Measurements from ENCODE around the gene BCL10. TPM values are rescaled to one million over a fixed set of nuclear protein-coding genes. Genes with fewer than 3 reads are reported as not detected.

BCL10 gene
- polyA plus RNA-seq, result 47.0 TPM

GRCh38 chr1:85276215-85276977, at the start of gene BCL10:
BCL10 (minus strand) TSS chr1:85276632; CDS start chr1:85276352, 280 bp downstream.
- Mint-ChIP-seq H3K27ac (peak within 1 kb of the TSS; percentile 98 to 99 (median 99)), H3K4me1 (peaks cover 45 to 63% (median 54%) of the 10 kb centered on the region in 3 donors), H3K4me3 (peak within 1 kb of the TSS; percentile 95 to 99 (median 98)), H3K9me3 (no peaks in the 10 kb centered on the region), H3K36me3 (peaks cover 11% of the 10 kb centered on the region), H3K27me3 (no peaks in the 10 kb centered on the region)

- Mint-ChIP-seq H3K4me1 (peaks cover 10 to 14% (median 11%) of the 10 kb centered on the region in 3 donors), H3K36me3 (peaks cover 7% of the 10 kb centered on the region), H3K27me3 (peaks cover 2% of the 10 kb centered on the region), H3K9me3 (no peaks in the 10 kb centered on the region), H3K27ac (no peak overlapping the region), H3K4me3 (no peak overlapping the region)
Measured at GRCh38 chr1:85325920-85326319, 49.5 kb upstream of the BCL10 start.

GRCh38 chr1:85323770-85324169, 47.3 kb upstream of the BCL10 start:
- H3K27me3 Mint-ChIP-seq, result no peaks in the 10 kb centered on the region
- H3K4me3 Mint-ChIP-seq, result no peak overlapping the region
- H3K27ac Mint-ChIP-seq, result no peak overlapping the region
- peaks cover 9% of the 10 kb centered on the region for H3K36me3 Mint-ChIP-seq
- no peaks in the 10 kb centered on the region for H3K9me3 Mint-ChIP-seq
- peaks cover 3 to 4% (median 3%) of the 10 kb centered on the region in 3 donors for H3K4me1 Mint-ChIP-seq

GRCh38 chr1:85322655-85323054, 46.2 kb upstream of the BCL10 start:
- Mint-ChIP-seq H3K4me1 (peaks cover 0 to 3% (median 3%) of the 10 kb centered on the region in 3 donors), H3K27ac (no peak overlapping the region), H3K9me3 (no peaks in the 10 kb centered on the region), H3K27me3 (no peaks in the 10 kb centered on the region), H3K4me3 (no peak overlapping the region), H3K36me3 (peaks cover 9% of the 10 kb centered on the region)

- no peak overlapping the region for H3K27ac Mint-ChIP-seq
- H3K36me3 Mint-ChIP-seq, result peaks cover 11% of the 10 kb centered on the region
- H3K27me3 Mint-ChIP-seq, result no peaks in the 10 kb centered on the region
- H3K4me1 Mint-ChIP-seq, result peaks cover 0 to 3% (median 3%) of the 10 kb centered on the region in 3 donors
- no peaks in the 10 kb centered on the region for H3K9me3 Mint-ChIP-seq
- H3K4me3 Mint-ChIP-seq, result no peak overlapping the region
Measured at GRCh38 chr1:85321237-85321964, 45.0 kb upstream of the BCL10 start.

- peaks cover 0 to 3% (median 3%) of the 10 kb centered on the region in 3 donors for H3K4me1 Mint-ChIP-seq
- no peaks in the 10 kb centered on the region for H3K27me3 Mint-ChIP-seq
- no peaks in the 10 kb centered on the region for H3K9me3 Mint-ChIP-seq
- H3K36me3 Mint-ChIP-seq, result peaks cover 10% of the 10 kb centered on the region
- peak overlapping the region in 1 of 4 donors; percentile 29 for H3K4me3 Mint-ChIP-seq
- H3K27ac Mint-ChIP-seq, result peak overlapping the region in 1 of 3 donors; percentile 32
Measured at GRCh38 chr1:85320371-85321131, 44.1 kb upstream of the BCL10 start.

GRCh38 chr1:85319931-85320330, 43.5 kb upstream of the BCL10 start:
- peak overlapping the region in 1 of 4 donors; percentile 29 for H3K4me3 Mint-ChIP-seq
- H3K9me3 Mint-ChIP-seq, result no peaks in the 10 kb centered on the region
- H3K36me3 Mint-ChIP-seq, result peaks cover 9% of the 10 kb centered on the region
- H3K27me3 Mint-ChIP-seq, result no peaks in the 10 kb centered on the region
- peak overlapping the region in 1 of 3 donors; percentile 32 for H3K27ac Mint-ChIP-seq
- H3K4me1 Mint-ChIP-seq, result peaks cover 0 to 3% (median 3%) of the 10 kb centered on the region in 3 donors

GRCh38 chr1:85319491-85319890, 43.1 kb upstream of the BCL10 start:
- Mint-ChIP-seq H3K36me3 (peaks cover 9% of the 10 kb centered on the region), H3K4me1 (peaks cover 0 to 3% (median 3%) of the 10 kb centered on the region in 3 donors), H3K27me3 (no peaks in the 10 kb centered on the region), H3K27ac (no peak overlapping the region), H3K9me3 (no peaks in the 10 kb centered on the region), H3K4me3 (no peak overlapping the region)

- H3K27ac Mint-ChIP-seq, result no peak overlapping the region
- peaks cover 0 to 3% (median 3%) of the 10 kb centered on the region in 3 donors for H3K4me1 Mint-ChIP-seq
- H3K4me3 Mint-ChIP-seq, result no peak overlapping the region
- H3K9me3 Mint-ChIP-seq, result no peaks in the 10 kb centered on the region
- H3K36me3 Mint-ChIP-seq, result peaks cover 9% of the 10 kb centered on the region
- no peaks in the 10 kb centered on the region for H3K27me3 Mint-ChIP-seq
Measured at GRCh38 chr1:85318217-85318616, 41.8 kb upstream of the BCL10 start.

GRCh38 chr1:85317560-85317959, 41.1 kb upstream of the BCL10 start:
- Mint-ChIP-seq H3K27me3 (peaks cover 2% of the 10 kb centered on the region), H3K36me3 (peaks cover 7% of the 10 kb centered on the region), H3K4me3 (no peak overlapping the region), H3K27ac (no peak overlapping the region), H3K9me3 (no peaks in the 10 kb centered on the region), H3K4me1 (peaks cover 2 to 6% (median 3%) of the 10 kb centered on the region in 3 donors)

GRCh38 chr1:85316321-85316720, 39.9 kb upstream of the BCL10 start:
- no peak overlapping the region for H3K4me3 Mint-ChIP-seq
- peaks cover 7% of the 10 kb centered on the region for H3K36me3 Mint-ChIP-seq
- H3K4me1 Mint-ChIP-seq, result peaks cover 3 to 8% (median 5%) of the 10 kb centered on the region in 3 donors
- H3K9me3 Mint-ChIP-seq, result no peaks in the 10 kb centered on the region
- peaks cover 2% of the 10 kb centered on the region for H3K27me3 Mint-ChIP-seq
- peak overlapping the region in 1 of 3 donors; percentile 76 for H3K27ac Mint-ChIP-seq

GRCh38 chr1:85315789-85316188, 39.4 kb upstream of the BCL10 start:
- H3K36me3 Mint-ChIP-seq, result peaks cover 7% of the 10 kb centered on the region
- H3K27me3 Mint-ChIP-seq, result peaks cover 2% of the 10 kb centered on the region
- H3K9me3 Mint-ChIP-seq, result no peaks in the 10 kb centered on the region
- H3K27ac Mint-ChIP-seq, result no peak overlapping the region
- peaks cover 3 to 8% (median 5%) of the 10 kb centered on the region in 3 donors for H3K4me1 Mint-ChIP-seq
- H3K4me3 Mint-ChIP-seq, result no peak overlapping the region

GRCh38 chr1:85314726-85315125, 38.3 kb upstream of the BCL10 start:
- H3K4me1 Mint-ChIP-seq, result peaks cover 3 to 8% (median 5%) of the 10 kb centered on the region in 3 donors
- no peak overlapping the region for H3K27ac Mint-ChIP-seq
- H3K27me3 Mint-ChIP-seq, result peaks cover 3% of the 10 kb centered on the region
- no peaks in the 10 kb centered on the region for H3K9me3 Mint-ChIP-seq
- H3K36me3 Mint-ChIP-seq, result peaks cover 6% of the 10 kb centered on the region
- no peak overlapping the region for H3K4me3 Mint-ChIP-seq

GRCh38 chr1:85313888-85314696, 37.7 kb upstream of the BCL10 start:
- Mint-ChIP-seq H3K36me3 (peaks cover 6% of the 10 kb centered on the region), H3K27ac (no peak overlapping the region), H3K9me3 (no peaks in the 10 kb centered on the region), H3K27me3 (peaks cover 5% of the 10 kb centered on the region), H3K4me3 (no peak overlapping the region), H3K4me1 (peaks cover 3 to 9% (median 6%) of the 10 kb centered on the region in 3 donors)
